ENCODE results near the gene MDK. TPM values are rescaled to one million over a fixed set of nuclear protein-coding genes. Genes with fewer than 3 reads are reported as not detected.

The MDK gene
- total and polyA plus RNA-seq, 2 experiments from 2014 or later, result 388 to 477 TPM

- no peak overlapping the region for H3K4me3 ChIP-seq
- Mint-ChIP-seq H3K9me3 (no peaks in the 10 kb centered on the region; the same call in 2 of the 3 replicates), H3K4me3 (no peak overlapping the region), H3K36me3 (ENCODE audit: low read depth) (peaks cover 37% of the 10 kb centered on the region), H3K27ac (peak overlapping the region; percentile 90), H3K4me1 (peaks cover 10% of the 10 kb centered on the region; the same call in 1 of the 3 replicates), H3K27me3 (ENCODE audit: insufficient read depth, low read depth, poor library complexity) (peaks cover 14% of the 10 kb centered on the region)
- no peaks in the 10 kb centered on the region for H3K36me3 ChIP-seq (ENCODE audit: insufficient read depth)
- H2AFZ ChIP-seq, result no peak overlapping the region
- H3K79me2 ChIP-seq (replicated peaks; ENCODE audit: insufficient read depth), result no peaks in the 10 kb centered on the region
- no peak overlapping the region for H3K4me2 ChIP-seq
- DNase-seq (ENCODE audit: low spot score) (peak; percentile 82), ATAC-seq (peak; percentile 97)
- H3K27me3 ChIP-seq (ENCODE audit: insufficient read depth), result no peaks in the 10 kb centered on the region
- peak overlapping the region; percentile 64; the same call in 1 of the 2 replicates for H3K27ac ChIP-seq (ENCODE audit: low read depth)
- H3F3A ChIP-seq (replicated peaks; ENCODE audit: low read depth), result no peaks in the 10 kb centered on the region
- no peaks in the 10 kb centered on the region; the same call in 1 of the 2 replicates for H3K4me1 ChIP-seq (ENCODE audit: insufficient read depth)
- H4K20me1 ChIP-seq (replicated peaks; ENCODE audit: insufficient read depth), result 0 out of 2 replicates have a peak, but pooled peaks cover 3% of the 10 kb centered on the region
- TF ChIP-seq CTCF (conservative IDR thresholded peaks at IDR 0.05; ENCODE audit: low read depth in 2 of 2), result peak; percentile 71 to 85
- TF ChIP-seq EZH2phosphoT487 (IDR thresholded peaks at IDR 0.05; ENCODE audit: unreplicated experiment), result no peak
- no peaks in the 10 kb centered on the region for H3K9me2 ChIP-seq (ENCODE audit: insufficient read depth)
Observed at GRCh38 chr11:46410021-46410420, 28.6 kb downstream of the MDK start.

GRCh38 chr11:46413760-46414465 is 32.4 kb downstream of the MDK start:
- H3K4me3 Mint-ChIP-seq, result no peak overlapping the region
- H3F3A ChIP-seq (replicated peaks; ENCODE audit: low read depth), result no peaks in the 10 kb centered on the region
- H4K20me1 ChIP-seq (replicated peaks; ENCODE audit: insufficient read depth), result no peaks in the 10 kb centered on the region
- no peaks in the 10 kb centered on the region for H3K27me3 ChIP-seq (ENCODE audit: insufficient read depth)
- 0 out of 2 replicates have a peak overlapping the region, but pooled peaks have one; percentile 31 for H3K27ac Mint-ChIP-seq
- H3K4me1 ChIP-seq (ENCODE audit: insufficient read depth), result peaks cover 4% of the 10 kb centered on the region; the same call in 1 of the 2 replicates
- H3K9me3 Mint-ChIP-seq, result no peaks in the 10 kb centered on the region; the same call in 2 of the 3 replicates
- peaks cover 26% of the 10 kb centered on the region for H3K36me3 Mint-ChIP-seq (ENCODE audit: low read depth)
- ATAC-seq, result no peak
- H3K79me2 ChIP-seq (replicated peaks; ENCODE audit: insufficient read depth), result no peaks in the 10 kb centered on the region
- TF ChIP-seq EZH2phosphoT487 (IDR thresholded peaks at IDR 0.05; ENCODE audit: unreplicated experiment) (no peak), ETS1 (IDR thresholded peaks at IDR 0.05) (no peak), REST (IDR thresholded peaks at IDR 0.05; ENCODE audit: unreplicated experiment) (no peak), ZNF114 (CRISPR knock-in tag; IDR thresholded peaks at IDR 0.05) (no peak), POLR2AphosphoS5 (IDR thresholded peaks at IDR 0.05; ENCODE audit: low read depth) (no peak), EZH2 (IDR thresholded peaks at IDR 0.05; ENCODE audit: low read depth, unreplicated experiment) (no peak), CTCF (conservative IDR thresholded peaks at IDR 0.05; ENCODE audit: low read depth in 2 of 2) (no peak), CREB1 (CRISPR knock-in tag; IDR thresholded peaks at IDR 0.05; ENCODE audit: low read depth) (no peak), STAT1 (IDR thresholded peaks at IDR 0.05; ENCODE audit: unreplicated experiment) (no peak), NANOG (IDR thresholded peaks at IDR 0.05; ENCODE audit: borderline replicate concordance) (no peak), ZNF331 (CRISPR knock-in tag; IDR thresholded peaks at IDR 0.05; ENCODE audit: low read depth) (no peak)
- DNase-seq (ENCODE audit: low spot score), result no peak
- no peak overlapping the region for H3K4me3 ChIP-seq
- no peaks in the 10 kb centered on the region for H3K36me3 ChIP-seq (ENCODE audit: insufficient read depth)
- no peak overlapping the region for H3K4me2 ChIP-seq
- no peaks in the 10 kb centered on the region for H3K9me2 ChIP-seq (ENCODE audit: insufficient read depth)
- H3K27ac ChIP-seq (ENCODE audit: low read depth), result no peak overlapping the region
- no peak overlapping the region for H2AFZ ChIP-seq
- H3K27me3 Mint-ChIP-seq (ENCODE audit: insufficient read depth, low read depth, poor library complexity), result peaks cover 12% of the 10 kb centered on the region
- peaks cover 21% of the 10 kb centered on the region; the same call in 2 of the 3 replicates for H3K4me1 Mint-ChIP-seq

All from GM23338 (cell line).